ENCODE measurements around the gene TMC4. TPM values are rescaled to one million over a fixed set of nuclear protein-coding genes. Genes with fewer than 3 reads are reported as not detected.
"Not testable (repeated sequence)": the region's sequence is repeated elsewhere in the genome, so short reads cannot be mapped to it uniquely, and the experiment has no call there.

TMC4 gene
- polyA plus RNA-seq, 4 donors: 40.6 to 174 (median 129) TPM

GRCh38 chr19:54214734-54215133 is 41.8 kb upstream of the TMC4 start:
- not testable (repeated sequence) for H3K4me3 ChIP-seq (ENCODE audit: low read depth in 1 of 3, low read length in 3 of 3); H3K27ac ChIP-seq (ENCODE audit: low read depth in 1 of 3, low read length in 2 of 3); H3K9me3 ChIP-seq (ENCODE audit: control insufficient read depth in 2 of 2, insufficient read depth in 1 of 2, low read depth in 1 of 2, low read length in 1 of 2); FAIRE-seq; DNase-seq; H3K27me3 ChIP-seq (ENCODE audit: control insufficient read depth in 3 of 3, insufficient read depth in 3 of 3, low read length in 3 of 3); H3K36me3 ChIP-seq (ENCODE audit: control insufficient read depth in 3 of 3, insufficient read depth in 2 of 3, low read depth in 1 of 3, low read length in 3 of 3)
- H3K4me1 ChIP-seq (ENCODE audit: control insufficient read depth in 3 of 3, insufficient read depth in 2 of 3, low read depth in 1 of 3, low read length in 2 of 3): peaks cover 3 to 16% (median 6%) of the 10 kb centered on the region in 3 donors
- WGBS, 3 donors: 95 to 99% (median 96%) methylated on average over 11 to 16 of the region's 19 CpGs

- DNase-seq; H3K4me3 ChIP-seq (ENCODE audit: low read depth in 1 of 3, low read length in 3 of 3); FAIRE-seq; H3K9me3 ChIP-seq (ENCODE audit: control insufficient read depth in 2 of 2, insufficient read depth in 1 of 2, low read depth in 1 of 2, low read length in 1 of 2); H3K36me3 ChIP-seq (ENCODE audit: control insufficient read depth in 3 of 3, insufficient read depth in 2 of 3, low read depth in 1 of 3, low read length in 3 of 3); H3K27ac ChIP-seq (ENCODE audit: low read depth in 1 of 3, low read length in 2 of 3); H3K27me3 ChIP-seq (ENCODE audit: control insufficient read depth in 3 of 3, insufficient read depth in 3 of 3, low read length in 3 of 3): not testable (repeated sequence)
- peaks cover 5 to 21% (median 9%) of the 10 kb centered on the region in 3 donors for H3K4me1 ChIP-seq (ENCODE audit: control insufficient read depth in 3 of 3, insufficient read depth in 2 of 3, low read depth in 1 of 3, low read length in 2 of 3)
- 48 to 60% (median 50%) methylated on average over 3 to 5 of the region's 5 CpGs for WGBS, 3 donors
Observed at GRCh38 chr19:54214217-54214616, 41.3 kb upstream of the TMC4 start.

GRCh38 chr19:54211235-54211634 is 38.3 kb upstream of the TMC4 start:
- Histone ChIP-seq H3K4me3 (ENCODE audit: low read depth in 1 of 3, low read length in 3 of 3) (no peak overlapping the region), H3K36me3 (ENCODE audit: control insufficient read depth in 3 of 3, insufficient read depth in 2 of 3, low read depth in 1 of 3, low read length in 3 of 3) (peaks cover 7 to 31% (median 8%) of the 10 kb centered on the region in 3 donors), H3K4me1 (ENCODE audit: control insufficient read depth in 3 of 3, insufficient read depth in 2 of 3, low read depth in 1 of 3, low read length in 2 of 3) (peaks cover 10 to 44% (median 11%) of the 10 kb centered on the region in 3 donors), H3K27ac (ENCODE audit: low read depth in 1 of 3, low read length in 2 of 3) (peak overlapping the region; percentile 2 to 99 (median 82)), H3K9me3 (ENCODE audit: control insufficient read depth in 2 of 2, insufficient read depth in 1 of 2, low read depth in 1 of 2, low read length in 1 of 2) (no peaks in the 10 kb centered on the region), H3K27me3 (ENCODE audit: control insufficient read depth in 3 of 3, insufficient read depth in 3 of 3, low read length in 3 of 3) (no peaks in the 10 kb centered on the region)
- no peak for DNase-seq
- FAIRE-seq: no peak
- WGBS, 3 donors: 74 to 79% (median 77%) methylated on average over 12 of the region's 12 CpGs

- DNase-seq (peak; percentile 96 to 97), FAIRE-seq (no peak)
- Histone ChIP-seq H3K27ac (ENCODE audit: low read depth in 1 of 3, low read length in 2 of 3) (peak overlapping the region; percentile 42 to 99 (median 92)), H3K4me3 (ENCODE audit: low read depth in 1 of 3, low read length in 3 of 3) (no peak overlapping the region), H3K36me3 (ENCODE audit: control insufficient read depth in 3 of 3, insufficient read depth in 2 of 3, low read depth in 1 of 3, low read length in 3 of 3) (peaks cover 9 to 42% (median 9%) of the 10 kb centered on the region in 3 donors), H3K4me1 (ENCODE audit: control insufficient read depth in 3 of 3, insufficient read depth in 2 of 3, low read depth in 1 of 3, low read length in 2 of 3) (peaks cover 10 to 44% (median 11%) of the 10 kb centered on the region in 3 donors), H3K9me3 (ENCODE audit: control insufficient read depth in 2 of 2, insufficient read depth in 1 of 2, low read depth in 1 of 2, low read length in 1 of 2) (no peaks in the 10 kb centered on the region), H3K27me3 (ENCODE audit: control insufficient read depth in 3 of 3, insufficient read depth in 3 of 3, low read length in 3 of 3) (no peaks in the 10 kb centered on the region)
- 7 to 24% (median 9%) methylated on average over 10 of the region's 10 CpGs for WGBS, 3 donors
Observed at GRCh38 chr19:54209811-54210494, 37.0 kb upstream of the TMC4 start.

GRCh38 chr19:54209058-54209810 is 36.3 kb upstream of the TMC4 start:
- H3K36me3 ChIP-seq (ENCODE audit: control insufficient read depth in 3 of 3, insufficient read depth in 2 of 3, low read depth in 1 of 3, low read length in 3 of 3): peaks cover 9 to 46% (median 12%) of the 10 kb centered on the region in 3 donors
- no peaks in the 10 kb centered on the region for H3K27me3 ChIP-seq (ENCODE audit: control insufficient read depth in 3 of 3, insufficient read depth in 3 of 3, low read length in 3 of 3)
- no peaks in the 10 kb centered on the region for H3K9me3 ChIP-seq (ENCODE audit: control insufficient read depth in 2 of 2, insufficient read depth in 1 of 2, low read depth in 1 of 2, low read length in 1 of 2)
- DNase-seq (peak; percentile 17 to 24), FAIRE-seq (no peak)
- peak overlapping the region; percentile 38 to 99 (median 92) for H3K27ac ChIP-seq (ENCODE audit: low read depth in 1 of 3, low read length in 2 of 3)
- H3K4me3 ChIP-seq (ENCODE audit: low read depth in 1 of 3, low read length in 3 of 3): no peak overlapping the region
- H3K4me1 ChIP-seq (ENCODE audit: control insufficient read depth in 3 of 3, insufficient read depth in 2 of 3, low read depth in 1 of 3, low read length in 2 of 3): peaks cover 10 to 50% (median 12%) of the 10 kb centered on the region in 3 donors
- 42 to 54% (median 48%) methylated on average over 22 to 24 of the region's 24 CpGs for WGBS, 3 donors

- Histone ChIP-seq H3K36me3 (ENCODE audit: control insufficient read depth in 3 of 3, insufficient read depth in 2 of 3, low read depth in 1 of 3, low read length in 3 of 3) (peaks cover 11 to 51% (median 12%) of the 10 kb centered on the region in 3 donors), H3K27me3 (ENCODE audit: control insufficient read depth in 3 of 3, insufficient read depth in 3 of 3, low read length in 3 of 3) (no peaks in the 10 kb centered on the region), H3K4me1 (ENCODE audit: control insufficient read depth in 3 of 3, insufficient read depth in 2 of 3, low read depth in 1 of 3, low read length in 2 of 3) (peaks cover 10 to 54% (median 14%) of the 10 kb centered on the region in 3 donors), H3K4me3 (ENCODE audit: low read depth in 1 of 3, low read length in 3 of 3) (no peak overlapping the region), H3K27ac (ENCODE audit: low read depth in 1 of 3, low read length in 2 of 3) (peak overlapping the region; percentile 38 to 99 (median 92)), H3K9me3 (ENCODE audit: control insufficient read depth in 2 of 2, insufficient read depth in 1 of 2, low read depth in 1 of 2, low read length in 1 of 2) (no peaks in the 10 kb centered on the region)
- 55 to 64% (median 61%) methylated on average over 8 of the region's 8 CpGs for WGBS, 3 donors
- FAIRE-seq (no peak), DNase-seq (peak in 1 of 2 donors; percentile 25)
Observed at GRCh38 chr19:54208784-54209057, 35.8 kb upstream of the TMC4 start.

- FAIRE-seq (no peak), DNase-seq (peak; percentile 32 to 76)
- Histone ChIP-seq H3K27me3 (ENCODE audit: control insufficient read depth in 3 of 3, insufficient read depth in 3 of 3, low read length in 3 of 3) (no peaks in the 10 kb centered on the region), H3K27ac (ENCODE audit: low read depth in 1 of 3, low read length in 2 of 3) (peak overlapping the region; percentile 42 to 99 (median 92)), H3K36me3 (ENCODE audit: control insufficient read depth in 3 of 3, insufficient read depth in 2 of 3, low read depth in 1 of 3, low read length in 3 of 3) (peaks cover 12 to 56% (median 12%) of the 10 kb centered on the region in 3 donors), H3K4me3 (ENCODE audit: low read depth in 1 of 3, low read length in 3 of 3) (no peak overlapping the region), H3K9me3 (ENCODE audit: control insufficient read depth in 2 of 2, insufficient read depth in 1 of 2, low read depth in 1 of 2, low read length in 1 of 2) (no peaks in the 10 kb centered on the region), H3K4me1 (ENCODE audit: control insufficient read depth in 3 of 3, insufficient read depth in 2 of 3, low read depth in 1 of 3, low read length in 2 of 3) (peaks cover 10 to 58% (median 14%) of the 10 kb centered on the region in 3 donors)
- 53 to 66% (median 65%) methylated on average over 18 of the region's 18 CpGs for WGBS, 3 donors
Observed at GRCh38 chr19:54207983-54208783, 35.2 kb upstream of the TMC4 start.

GRCh38 chr19:54207676-54207982 is 34.7 kb upstream of the TMC4 start:
- Histone ChIP-seq H3K4me1 (ENCODE audit: control insufficient read depth in 3 of 3, insufficient read depth in 2 of 3, low read depth in 1 of 3, low read length in 2 of 3) (peaks cover 10 to 64% (median 17%) of the 10 kb centered on the region in 3 donors), H3K9me3 (ENCODE audit: control insufficient read depth in 2 of 2, insufficient read depth in 1 of 2, low read depth in 1 of 2, low read length in 1 of 2) (no peaks in the 10 kb centered on the region), H3K4me3 (ENCODE audit: low read depth in 1 of 3, low read length in 3 of 3) (no peak overlapping the region), H3K27ac (ENCODE audit: low read depth in 1 of 3, low read length in 2 of 3) (peak overlapping the region; percentile 42 to 75 (median 52)), H3K27me3 (ENCODE audit: control insufficient read depth in 3 of 3, insufficient read depth in 3 of 3, low read length in 3 of 3) (no peaks in the 10 kb centered on the region), H3K36me3 (ENCODE audit: control insufficient read depth in 3 of 3, insufficient read depth in 2 of 3, low read depth in 1 of 3, low read length in 3 of 3) (peaks cover 16 to 62% (median 17%) of the 10 kb centered on the region in 3 donors)
- FAIRE-seq (no peak), DNase-seq (no peak)
- WGBS, 3 donors: 61 to 88% (median 62%) methylated on average over 5 of the region's 5 CpGs
